H9 (cell line): ENCODE results near the gene RIMS1. TPM values are rescaled to one million over a fixed set of nuclear protein-coding genes. Genes with fewer than 3 reads are reported as not detected.

Experiments used
- DNase-seq: peaks from one replicate; pipeline ENCODE4 v3.0.0-alpha.2; 2017
- H2AFZ ChIP-seq: one replicate; pipeline ENCODE4 v1.6.1; 2013; ENCODE audit warnings: mild to moderate bottlenecking, low read length, control low read depth, moderate library complexity
- H2AK5ac ChIP-seq: 2 replicates; pipeline ENCODE4 v1.6.1; 2013; ENCODE audit warnings: low read length, control low read depth, mixed read lengths; ENCODE audit not compliant: insufficient read length
- H2BK120ac ChIP-seq: one replicate; pipeline ENCODE4 v1.6.1; 2013; ENCODE audit warnings: low read depth, mild to moderate bottlenecking, low read length, control low read depth, inconsistent platforms; ENCODE audit not compliant: poor library complexity, severe bottlenecking
- H2BK12ac ChIP-seq: 2 replicates; pipeline ENCODE4 v1.6.1; 2013; ENCODE audit warnings: low read length, control low read depth, mixed read lengths, low read depth; ENCODE audit not compliant: insufficient read length
- H2BK15ac ChIP-seq: 2 replicates; pipeline ENCODE4 v1.6.1; 2013; ENCODE audit warnings: low read depth, low read length, control low read depth
- H2BK20ac ChIP-seq: one replicate; pipeline ENCODE4 v1.6.1; 2013; ENCODE audit warnings: low read depth, mild to moderate bottlenecking, low read length, control low read depth, inconsistent platforms; ENCODE audit not compliant: poor library complexity, severe bottlenecking
- H2BK5ac ChIP-seq: 2 replicates; pipeline ENCODE4 v1.6.1; 2013; ENCODE audit warnings: low read length, control low read depth, mixed read lengths; ENCODE audit not compliant: insufficient read length
- H3K14ac ChIP-seq: 2 replicates; pipeline ENCODE4 v1.6.1; 2013; ENCODE audit warnings: low read length, control low read depth; ENCODE audit not compliant: insufficient read depth
- H3K18ac ChIP-seq: 2 replicates; pipeline ENCODE4 v1.6.1; 2013; ENCODE audit warnings: low read depth, mild to moderate bottlenecking, mixed read lengths, low read length, control low read depth; ENCODE audit not compliant: insufficient read length
- H3K23ac ChIP-seq: 2 replicates; pipeline ENCODE4 v1.6.1; 2013; ENCODE audit warnings: low read length, control low read depth, mixed read lengths, low read depth; ENCODE audit not compliant: insufficient read length
- H3K23me2 ChIP-seq: 2 replicates; pipeline ENCODE4 v1.6.1; 2013; ENCODE audit warnings: low read depth, mild to moderate bottlenecking, mixed read lengths, low read length, control low read depth; ENCODE audit not compliant: insufficient read length, poor library complexity, severe bottlenecking
- H3K27ac ChIP-seq: 2 replicates; pipeline ENCODE4 v1.5.1; 2013; ENCODE audit warnings: low read length, control low read depth, mixed read lengths, low read depth; ENCODE audit not compliant: insufficient read length
- H3K27me3 ChIP-seq: 2 replicates; pipeline ENCODE4 v1.6.1; 2013; ENCODE audit warnings: low read length, control low read depth, inconsistent platforms; ENCODE audit not compliant: insufficient read depth
- H3K4ac ChIP-seq: 2 replicates; pipeline ENCODE4 v1.6.1; 2013; ENCODE audit warnings: low read depth, mild to moderate bottlenecking, control low read depth, inconsistent platforms, low read length, moderate library complexity
- H3K4me1 ChIP-seq: 2 replicates; pipeline ENCODE4 v1.6.1; 2013; ENCODE audit warnings: low read length, control low read depth, inconsistent platforms; ENCODE audit not compliant: insufficient read depth
- H3K4me2 ChIP-seq: 2 replicates; pipeline ENCODE4 v1.6.1; 2013; ENCODE audit warnings: low read length, control low read depth, mixed read lengths; ENCODE audit not compliant: insufficient read length, insufficient read depth
- H3K56ac ChIP-seq: 2 replicates; pipeline ENCODE4 v1.6.1; 2013; ENCODE audit warnings: low read depth, mild to moderate bottlenecking, mixed read lengths, low read length, control low read depth; ENCODE audit not compliant: insufficient read length
- H3K79me1 ChIP-seq: 2 replicates; pipeline ENCODE4 v1.6.1; 2013; ENCODE audit warnings: low read depth, mild to moderate bottlenecking, moderate library complexity, low read length, control low read depth, inconsistent platforms; ENCODE audit not compliant: insufficient read depth, poor library complexity, severe bottlenecking
- H3K79me2 ChIP-seq: 2 replicates; pipeline ENCODE4 v1.6.1; 2013; ENCODE audit warnings: low read length, control low read depth, inconsistent platforms; ENCODE audit not compliant: insufficient read depth
- H3K9ac ChIP-seq: 2 replicates; pipeline ENCODE4 v1.6.1; 2013; ENCODE audit warnings: low read length, control low read depth, mixed read lengths; ENCODE audit not compliant: insufficient read length; ENCODE audit errors: extremely low read depth
- H3K9me3 ChIP-seq: one replicate; pipeline ENCODE4 v1.6.1; 2013; ENCODE audit warnings: low read depth, low read length, inconsistent platforms; ENCODE audit not compliant: control insufficient read depth
- H3T11ph ChIP-seq: one replicate; pipeline ENCODE4 v1.6.1; 2013; ENCODE audit warnings: mild to moderate bottlenecking, low read length, control low read depth, inconsistent platforms
- H4K20me1 ChIP-seq: one replicate; pipeline ENCODE4 v1.6.1; 2013; ENCODE audit not compliant: control insufficient read depth, insufficient read length, insufficient read depth
- H4K5ac ChIP-seq: 2 replicates; pipeline ENCODE4 v1.6.1; 2013; ENCODE audit warnings: low read depth, mild to moderate bottlenecking, mixed read lengths, low read length, control low read depth; ENCODE audit not compliant: insufficient read length
- H4K8ac ChIP-seq: replicated peaks from 2 replicates; pipeline ENCODE4 v1.6.1; 2013; ENCODE audit warnings: low read length, control low read depth, mixed read lengths, low read depth; ENCODE audit not compliant: insufficient read length
- H4K91ac ChIP-seq: 2 replicates; pipeline ENCODE4 v1.6.1; 2013; ENCODE audit warnings: low read depth, mild to moderate bottlenecking, moderate library complexity, mixed read lengths, low read length, control low read depth; ENCODE audit not compliant: insufficient read length
- H3K27ac Mint-ChIP-seq, 3 experiments: 2 replicates in 2 of 3; 3 replicates in 1 of 3; pipeline ENCODE4 v1.8.0; 2020 to 2021; ENCODE audit warnings: mixed read lengths in 3 of 3, mild to moderate bottlenecking in 1 of 3, moderate library complexity in 1 of 3
- H3K27me3 Mint-ChIP-seq: 2 replicates; pipeline ENCODE4 v1.8.0; 2021; ENCODE audit warnings: low read depth, mild to moderate bottlenecking, moderate library complexity, mixed read lengths
- H3K36me3 Mint-ChIP-seq, 3 experiments: 2 replicates in 2 of 3; 3 replicates in 1 of 3; pipeline ENCODE4 v1.8.0; 2020 to 2021; ENCODE audit warnings: low read depth in 3 of 3, mixed read lengths in 3 of 3; ENCODE audit not compliant: insufficient read depth in 1 of 3
- H3K4me1 Mint-ChIP-seq, 2 experiments: 2 replicates each; pipeline ENCODE4 v1.8.0; 2020; ENCODE audit warnings: mixed read lengths in 2 of 2
- H3K4me3 Mint-ChIP-seq, 2 experiments: 2 replicates in 1 of 2; 3 replicates in 1 of 2; pipeline ENCODE4 v1.8.0; 2020 to 2021; ENCODE audit warnings: mild to moderate bottlenecking in 2 of 2, mixed read lengths in 2 of 2, moderate library complexity in 1 of 2
- H3K9me3 Mint-ChIP-seq, 2 experiments: 2 replicates in 1 of 2; 3 replicates in 1 of 2; pipeline ENCODE4 v1.8.0; 2020; ENCODE audit warnings: mild to moderate bottlenecking in 2 of 2, mixed read lengths in 2 of 2, moderate library complexity in 1 of 2
- WGBS: extraction: QIAGEN DNeasy Blood & Tissue Kit; methylation state at CpG from one replicate; pipeline ENCODE4 v1.1.7; 2013; ENCODE audit warnings: missing lambda C conversion rate, low lambda C conversion rate, mixed read lengths; ENCODE audit not compliant: insufficient read length; ENCODE audit errors: extremely low coverage; 5-methylcytosine and 5-hydroxymethylcytosine counted together
- total RNA-seq: library from RNA; stranded (reverse); gene quantifications from 2 replicates; pipeline ENCODE4 v1.2.1, GENCODE V29; 2021
- TF ChIP-seq, protein P1 (sequence below): fragments of 200-600 bp; sonication (generic); conservative IDR thresholded peaks from 3 replicates; pipeline ENCODE4 v1.8.0; 2021; ENCODE audit warnings: antibody characterized with exemption, mild to moderate bottlenecking

The RIMS1 gene
- total RNA-seq, 1 experiment from 2014 or later: 0.83 TPM

- Histone ChIP-seq H4K91ac (no peak overlapping the region), H3K23me2 (no peaks in the 10 kb centered on the region), H2BK12ac (no peak overlapping the region), H3K27me3 (no peaks in the 10 kb centered on the region), H2BK20ac (no peak overlapping the region), H3K18ac (no peak overlapping the region), H3K9me3 (no peaks in the 10 kb centered on the region), H3K56ac (no peak overlapping the region), H4K8ac (no peak overlapping the region), H2AK5ac (no peak overlapping the region), H4K20me1 (no peaks in the 10 kb centered on the region), H2AFZ (no peak overlapping the region), H3T11ph (no peak overlapping the region), H3K4ac (no peak overlapping the region), H4K5ac (no peak overlapping the region), H2BK5ac (no peak overlapping the region), H3K4me1 (no peaks in the 10 kb centered on the region; the same call in 1 of the 2 replicates), H3K79me1 (no peaks in the 10 kb centered on the region), H2BK120ac (no peak overlapping the region), H3K14ac (no peak overlapping the region), H3K4me2 (no peak overlapping the region), H3K27ac (no peak overlapping the region), H3K9ac (no peak overlapping the region), H3K79me2 (no peaks in the 10 kb centered on the region), H2BK15ac (no peak overlapping the region), H3K23ac (no peak overlapping the region)
- no peak for DNase-seq
- Mint-ChIP-seq H3K4me3 (no peak overlapping the region), H3K4me1 (peaks cover 8% of the 10 kb centered on the region in 2 experiments; a peak in 3 of 4 replicates), H3K27ac (no peak overlapping the region), H3K27me3 (no peaks in the 10 kb centered on the region), H3K9me3 (no peaks in the 10 kb centered on the region), H3K36me3 (no peaks in the 10 kb centered on the region)
- WGBS: no CpG with 5 or more reads among the region's 1 CpG
- TF ChIP-seq, protein P1, sequence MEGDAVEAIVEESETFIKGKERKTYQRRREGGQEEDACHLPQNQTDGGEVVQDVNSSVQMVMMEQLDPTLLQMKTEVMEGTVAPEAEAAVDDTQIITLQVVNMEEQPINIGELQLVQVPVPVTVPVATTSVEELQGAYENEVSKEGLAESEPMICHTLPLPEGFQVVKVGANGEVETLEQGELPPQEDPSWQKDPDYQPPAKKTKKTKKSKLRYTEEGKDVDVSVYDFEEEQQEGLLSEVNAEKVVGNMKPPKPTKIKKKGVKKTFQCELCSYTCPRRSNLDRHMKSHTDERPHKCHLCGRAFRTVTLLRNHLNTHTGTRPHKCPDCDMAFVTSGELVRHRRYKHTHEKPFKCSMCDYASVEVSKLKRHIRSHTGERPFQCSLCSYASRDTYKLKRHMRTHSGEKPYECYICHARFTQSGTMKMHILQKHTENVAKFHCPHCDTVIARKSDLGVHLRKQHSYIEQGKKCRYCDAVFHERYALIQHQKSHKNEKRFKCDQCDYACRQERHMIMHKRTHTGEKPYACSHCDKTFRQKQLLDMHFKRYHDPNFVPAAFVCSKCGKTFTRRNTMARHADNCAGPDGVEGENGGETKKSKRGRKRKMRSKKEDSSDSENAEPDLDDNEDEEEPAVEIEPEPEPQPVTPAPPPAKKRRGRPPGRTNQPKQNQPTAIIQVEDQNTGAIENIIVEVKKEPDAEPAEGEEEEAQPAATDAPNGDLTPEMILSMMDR: no peak
Observed at GRCh38 chr6:72213654-72214053, 327.3 kb downstream of the RIMS1 start.
